A549 (cell line): ENCODE results near the gene CPA4. TPM values are rescaled to one million over a fixed set of nuclear protein-coding genes. Genes with fewer than 3 reads are reported as not detected.

ENCODE experiments used
- ATAC-seq, 2 experiments: fragments of 200-7000 bp in 1 of 2; fragments of >200 bp in 1 of 2; cut with Nextera tagmentation in 1 of 2; cut with Tn5 transposase in 1 of 2; 3 replicates each; pipeline versions ENCODE4 v1.8.0 to v1.9.1; 2018 to 2020; ENCODE audit warnings: mild to moderate bottlenecking in 1 of 2, moderate library complexity in 1 of 2
- CTCF ChIA-PET: fragments of 300-600 bp; sonication (Branson Sonifier 250); formaldehyde crosslinking; extraction: SDS; loops from one replicate; lab custom pipeline; 2021; ENCODE audit warnings: antibody characterized with exemption, inconsistent platforms; lab: Yijun Ruan, JAX
- POLR2A ChIA-PET: fragments of 350-600 bp; formaldehyde crosslinking; extraction: SDS; loops from one replicate; lab custom pipeline; 2021; ENCODE audit warnings: antibody characterized with exemption, inconsistent platforms; lab: Yijun Ruan, JAX
- DNase-seq, 2 experiments: peaks; one replicate each; pipeline versions ENCODE4 v3.0.0 to v3.0.0-alpha.2; 2011 to 2016; ENCODE audit warnings: low read depth in 1 of 2, low spot score in 1 of 2
- FAIRE-seq: peaks from 2 replicates; lab custom pipeline; 2011; peaks lifted over from hg19 to GRCh38; lab: Jason Lieb, UNC
- H3K27ac ChIP-seq, 2 experiments: fragments of >200 bp; sonication (Bioruptor Twin); formaldehyde crosslinking; 3 replicates each; pipeline ENCODE4 v1.5.1; 2016 to 2017
- H3K4me1 ChIP-seq: fragments of >200 bp; sonication (Bioruptor Twin); formaldehyde crosslinking; 3 replicates; pipeline ENCODE4 v1.6.1; 2016
- H3K4me2 ChIP-seq: fragments of >200 bp; sonication (Bioruptor Twin); formaldehyde crosslinking; 3 replicates; pipeline ENCODE4 v1.6.1; 2016
- H3K4me3 ChIP-seq: fragments of >200 bp; sonication (Bioruptor Twin); formaldehyde crosslinking; 3 replicates; pipeline ENCODE4 v1.5.1; 2016
- H3K9me3 ChIP-seq: fragments of >200 bp; sonication (Bioruptor Twin); formaldehyde crosslinking; 3 replicates; pipeline ENCODE4 v1.6.1; 2016
- CBX8 ChIP-seq: fragments of 200-600 bp; sonication (generic); IDR thresholded peaks from 2 replicates; pipeline ENCODE4 v1.6.1; 2016
- CEBPB ChIP-seq, 2 experiments: fragments of >200 bp in 1 of 2; sonication (Bioruptor Twin) in 1 of 2; formaldehyde crosslinking in 1 of 2; IDR thresholded peaks; 2 replicates each; pipeline ENCODE4 v1.6.1; 2012 to 2016
- CHD2 ChIP-seq: fragments of 150-350 bp; IDR thresholded peaks from 2 replicates; pipeline ENCODE4 v1.6.1; 2014; ENCODE audit warnings: low read length; ENCODE audit not compliant: partially characterized antibody
- EHMT2 ChIP-seq: fragments of 200-600 bp; sonication (generic); IDR thresholded peaks from 2 replicates; pipeline ENCODE4 v1.6.1; 2016; ENCODE audit warnings: antibody characterized with exemption, low read depth, mild to moderate bottlenecking, moderate library complexity
- EP300 ChIP-seq, 2 experiments: fragments of >200 bp; sonication (Bioruptor Twin); formaldehyde crosslinking; IDR thresholded peaks; 2 replicates in 1 of 2; 3 replicates in 1 of 2; pipeline ENCODE4 v1.6.1; 2016 to 2017
- FOSL2 ChIP-seq, 2 experiments: fragments of 450-650 bp in 1 of 2; fragments of >200 bp in 1 of 2; sonication (Bioruptor Twin) in 1 of 2; formaldehyde crosslinking; IDR thresholded peaks; 2 replicates each; pipeline versions ENCODE4 v1.5.0 to v1.6.1; 2016 to 2020; ENCODE audit warnings: mild to moderate bottlenecking in 1 of 2, moderate library complexity in 1 of 2
- KDM5A ChIP-seq: fragments of 200-600 bp; sonication (generic); IDR thresholded peaks from 2 replicates; pipeline ENCODE4 v1.6.1; 2016; ENCODE audit warnings: antibody characterized with exemption, mild to moderate bottlenecking
- MAFK ChIP-seq: fragments of 450-650 bp; IDR thresholded peaks from 2 replicates; pipeline ENCODE4 v1.6.1; 2014; ENCODE audit not compliant: partially characterized antibody
- MYC ChIP-seq: IDR thresholded peaks from 2 replicates; pipeline ENCODE4 v1.6.1; 2012; ENCODE audit warnings: mild to moderate bottlenecking, inconsistent platforms, low read length, improper control_type of control experiment, borderline replicate concordance
- NFE2L2 ChIP-seq: fragments of 150-350 bp; conservative IDR thresholded peaks from 2 replicates; pipeline ENCODE4 v1.6.1; 2014; ENCODE audit warnings: low read length
- NPAS2 ChIP-seq: fragments of 250-450 bp; sonication (Bioruptor Pico); IDR thresholded peaks from 2 replicates; pipeline ENCODE4 v1.8.0; 2022; ENCODE audit warnings: mild to moderate bottlenecking, moderate library complexity, borderline replicate concordance
- POLR2A ChIP-seq: IDR thresholded peaks from 2 replicates; pipeline ENCODE4 v1.6.1; 2012; ENCODE audit warnings: mild to moderate bottlenecking, low read length
- POLR2AphosphoS2 ChIP-seq: conservative IDR thresholded peaks from 2 replicates; pipeline ENCODE4 v1.6.1; 2012; ENCODE audit warnings: low read length, improper control_type of control experiment, inconsistent platforms
- RAD21 ChIP-seq, 2 experiments: fragments of >200 bp in 1 of 2; sonication (Bioruptor Twin) in 1 of 2; formaldehyde crosslinking in 1 of 2; IDR thresholded peaks in 1 of 2; conservative IDR thresholded peaks in 1 of 2; 2 replicates in 1 of 2; 3 replicates in 1 of 2; pipeline ENCODE4 v1.6.1; 2012 to 2018; ENCODE audit warnings: inconsistent platforms in 1 of 2
- RARB ChIP-seq: fragments of 250-450 bp; sonication (Bioruptor Pico); IDR thresholded peaks from 2 replicates; pipeline ENCODE4 v1.8.0; 2021; ENCODE audit warnings: mild to moderate bottlenecking, moderate library complexity
- TP53 ChIP-seq: fragments of 250-450 bp; sonication (Bioruptor Pico); IDR thresholded peaks from 2 replicates; pipeline ENCODE4 v1.5.0; 2021; ENCODE audit warnings: mild to moderate bottlenecking, moderate library complexity
- WGBS: methylation state at CpG from one replicate; pipeline ENCODE4 v1.1.6; 2017; ENCODE audit errors: missing lambda C conversion rate; 5-methylcytosine and 5-hydroxymethylcytosine counted together
- polyA plus RNA-seq, 4 experiments: library from polyadenylated mRNA; depleted of rRNA in 3 of 4; stranded (reverse); fragments of >200 nt; fragmentation: RNase III in 1 of 4; extraction: RNeasy Plus Mini Kit Qiagen cat#74134 plus additional on column Dnase treatment in 1 of 4; gene quantifications; 2 replicates in 3 of 4; 3 replicates in 1 of 4; pipeline ENCODE4 v1.2.3, GENCODE V29; 2011 to 2017
- TF ChIP-seq, protein P1 (sequence below): fragments of 250-450 bp; sonication (Bioruptor Pico); IDR thresholded peaks from 2 replicates; pipeline ENCODE4 v1.5.0; 2021; ENCODE audit warnings: mild to moderate bottlenecking, moderate library complexity, borderline replicate concordance

Gene CPA4
- polyA plus RNA-seq, 2 of the 4 experiments (the other 2 are of a cell fraction), result 1.0 to 7.7 TPM

- no peak for FAIRE-seq
- POLR2A ChIA-PET, result no interaction called here
- no peak overlapping the region for H3K4me3 ChIP-seq
- H3K4me2 ChIP-seq, result no peak overlapping the region
- no peaks in the 10 kb centered on the region for H3K9me3 ChIP-seq
- DNase-seq, result no peak
- 38% methylated on average over 3 of the region's 3 CpGs for WGBS
- CTCF ChIA-PET, result interaction anchor here (0.9 kb wide), 1 partner anchor 13 kb away, joined by 3 read pairs; no protein-coding TSS in a partner anchor
- H3K4me1 ChIP-seq, result peaks cover 13% of the 10 kb centered on the region
- TF ChIP-seq CHD2 (no peak), CBX8 (no peak), FOSL2 (IDR thresholded peaks at IDR 0.05) (no peak), FOSL2 (CRISPR knock-in tag; IDR thresholded peaks at IDR 0.05) (no peak), EHMT2 (no peak), RARB (CRISPR knock-in tag) (no peak), POLR2A (no peak)
- ATAC-seq, result no peak
- no peak overlapping the region for H3K27ac ChIP-seq
Observed at GRCh38 chr7:130371046-130371445, 78.1 kb downstream of the CPA4 start.

GRCh38 chr7:130372402-130373165 is 79.6 kb downstream of the CPA4 start:
- DNase-seq (no peak), ATAC-seq (no peak), FAIRE-seq (no peak)
- ChIA-PET CTCF (interaction anchor here (0.8 kb wide), 1 partner anchor 65 kb away, joined by 3 read pairs; no protein-coding TSS in a partner anchor), POLR2A (no interaction called here)
- peaks cover 12% of the 10 kb centered on the region for H3K4me1 ChIP-seq
- H3K4me2 ChIP-seq, result no peak overlapping the region
- no peaks in the 10 kb centered on the region for H3K9me3 ChIP-seq
- H3K27ac ChIP-seq, result no peak overlapping the region
- H3K4me3 ChIP-seq, result no peak overlapping the region
- 65% methylated on average over 11 of the region's 11 CpGs for WGBS
- no peak for TF ChIP-seq KDM5A
- TF ChIP-seq, protein P1, sequence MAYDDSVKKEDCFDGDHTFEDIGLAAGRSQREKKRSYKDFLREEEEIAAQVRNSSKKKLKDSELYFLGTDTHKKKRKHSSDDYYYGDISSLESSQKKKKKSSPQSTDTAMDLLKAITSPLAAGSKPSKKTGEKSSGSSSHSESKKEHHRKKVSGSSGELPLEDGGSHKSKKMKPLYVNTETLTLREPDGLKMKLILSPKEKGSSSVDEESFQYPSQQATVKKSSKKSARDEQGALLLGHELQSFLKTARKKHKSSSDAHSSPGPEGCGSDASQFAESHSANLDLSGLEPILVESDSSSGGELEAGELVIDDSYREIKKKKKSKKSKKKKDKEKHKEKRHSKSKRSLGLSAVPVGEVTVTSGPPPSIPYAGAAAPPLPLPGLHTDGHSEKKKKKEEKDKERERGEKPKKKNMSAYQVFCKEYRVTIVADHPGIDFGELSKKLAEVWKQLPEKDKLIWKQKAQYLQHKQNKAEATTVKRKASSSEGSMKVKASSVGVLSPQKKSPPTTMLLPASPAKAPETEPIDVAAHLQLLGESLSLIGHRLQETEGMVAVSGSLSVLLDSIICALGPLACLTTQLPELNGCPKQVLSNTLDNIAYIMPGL (CRISPR knock-in tag), result no peak
- TF ChIP-seq EP300 (IDR thresholded peaks at IDR 0.05), result no peak
- TF ChIP-seq MYC, result no peak
- no peak for TF ChIP-seq RARB (CRISPR knock-in tag)
- TF ChIP-seq MAFK, result no peak
- TF ChIP-seq TP53 (CRISPR knock-in tag), result no peak
- no peak for TF ChIP-seq NFE2L2
- TF ChIP-seq NPAS2 (CRISPR knock-in tag), result no peak
- no peak for TF ChIP-seq CEBPB (IDR thresholded peaks at IDR 0.05)
- TF ChIP-seq POLR2AphosphoS2, result no peak
- TF ChIP-seq RAD21 (conservative IDR thresholded peaks at IDR 0.05 in 1 of 2, IDR thresholded peaks at IDR 0.05 in 1 of 2), result no peak

Other genes starting within 250 kb of the CPA4 start
- gene ZC3HC1, start 241.8 kb upstream of the CPA4 start, polyA plus RNA-seq (2011; rRNA removed), result 35.6 and 38.6 TPM in 2 replicates
- 24.7 to 25.8 TPM (median 25.6 TPM) in 3 replicates for gene ZC3HC1, start 241.8 kb upstream of the CPA4 start, polyA plus RNA-seq (2017; fragmentation: RNase III; extraction: RNeasy Plus Mini Kit Qiagen cat#74134 plus additional on column Dnase treatment)
- 29.6 and 35.0 TPM in 2 replicates for gene KLHDC10, start 222.6 kb upstream of the CPA4 start, polyA plus RNA-seq (2011; rRNA removed)
- 24.3 to 26.2 TPM (median 25.7 TPM) in 3 replicates for gene KLHDC10, start 222.6 kb upstream of the CPA4 start, polyA plus RNA-seq (2017; fragmentation: RNase III; extraction: RNeasy Plus Mini Kit Qiagen cat#74134 plus additional on column Dnase treatment)
- 33.9 and 36.6 TPM in 2 replicates for gene TMEM209, start 87.8 kb upstream of the CPA4 start, polyA plus RNA-seq (2011; rRNA removed)
- 12.8 to 13.3 TPM (median 12.8 TPM) in 3 replicates for gene TMEM209, start 87.8 kb upstream of the CPA4 start, polyA plus RNA-seq (2017; fragmentation: RNase III; extraction: RNeasy Plus Mini Kit Qiagen cat#74134 plus additional on column Dnase treatment)
- not detected in 2 replicates for gene SSMEM1, start 85.3 kb upstream of the CPA4 start, polyA plus RNA-seq (2011; rRNA removed)
- gene SSMEM1, start 85.3 kb upstream of the CPA4 start, polyA plus RNA-seq (2017; fragmentation: RNase III; extraction: RNeasy Plus Mini Kit Qiagen cat#74134 plus additional on column Dnase treatment), result not detected in 3 replicates
- gene CPA2, start 26.3 kb upstream of the CPA4 start, polyA plus RNA-seq (2011; rRNA removed), result not detected in 2 replicates
- not detected in 3 replicates for gene CPA2, start 26.3 kb upstream of the CPA4 start, polyA plus RNA-seq (2017; fragmentation: RNase III; extraction: RNeasy Plus Mini Kit Qiagen cat#74134 plus additional on column Dnase treatment)
- not detected in 2 replicates for gene CPA5, start 51.7 kb downstream of the CPA4 start, polyA plus RNA-seq (2011; rRNA removed)
- gene CPA5, start 51.7 kb downstream of the CPA4 start, polyA plus RNA-seq (2017; fragmentation: RNase III; extraction: RNeasy Plus Mini Kit Qiagen cat#74134 plus additional on column Dnase treatment), result not detected in 3 replicates
- gene CPA1, start 87.3 kb downstream of the CPA4 start, polyA plus RNA-seq (2011; rRNA removed), result not detected in 2 replicates
- gene CPA1, start 87.3 kb downstream of the CPA4 start, polyA plus RNA-seq (2017; fragmentation: RNase III; extraction: RNeasy Plus Mini Kit Qiagen cat#74134 plus additional on column Dnase treatment), result not detected in 3 replicates
- 21.4 and 23.1 TPM in 2 replicates for gene CEP41, start 147.9 kb downstream of the CPA4 start, polyA plus RNA-seq (2011; rRNA removed)
- 12.8 to 13.1 TPM (median 13.0 TPM) in 3 replicates for gene CEP41, start 147.9 kb downstream of the CPA4 start, polyA plus RNA-seq (2017; fragmentation: RNase III; extraction: RNeasy Plus Mini Kit Qiagen cat#74134 plus additional on column Dnase treatment)
- 85.1 and 105 TPM in 2 replicates for gene MEST, start 198.9 kb downstream of the CPA4 start, polyA plus RNA-seq (2011; rRNA removed)
- gene MEST, start 198.9 kb downstream of the CPA4 start, polyA plus RNA-seq (2017; fragmentation: RNase III; extraction: RNeasy Plus Mini Kit Qiagen cat#74134 plus additional on column Dnase treatment), result 31.2 to 33.6 TPM (median 32.6 TPM) in 3 replicates